Measurements from ENCODE around the gene GRHL1. TPM values are rescaled to one million over a fixed set of nuclear protein-coding genes. Genes with fewer than 3 reads are reported as not detected.

Gene GRHL1
- total and polyA plus RNA-seq, 2 of the 4 experiments (the other 2 are of a cell fraction), result 0.18 to 0.21 TPM

- Histone ChIP-seq H2AK9ac (replicated peaks; ENCODE audit: low read depth, low read length, poor library complexity) (no peak overlapping the region), H3K4ac (ENCODE audit: low read depth, low read length) (no peak overlapping the region), H2BK20ac (ENCODE audit: low read depth, low read length) (no peak overlapping the region), H3K27me3 (ENCODE audit: control insufficient read depth, insufficient read depth, low read length) (no peaks in the 10 kb centered on the region), H3K56ac (ENCODE audit: extremely low read depth, insufficient read depth, low read length) (no peak overlapping the region), H3K4me1 (ENCODE audit: control insufficient read depth, insufficient read depth, low read length) (peaks cover 6% of the 10 kb centered on the region; the same call in 1 of the 2 replicates), H3K9me3 (ENCODE audit: control insufficient read depth, insufficient read depth, low read length) (no peaks in the 10 kb centered on the region), H4K8ac (ENCODE audit: low read depth in 2 of 2, low read length in 2 of 2) (no peak overlapping the region), H3K23ac (ENCODE audit: low read depth, low read length) (no peak overlapping the region), H3K9ac (ENCODE audit: low read depth, low read length) (no peak overlapping the region), H3K27ac (ENCODE audit: insufficient read depth, low read length) (no peak overlapping the region), H3K79me1 (ENCODE audit: low read depth in 1 of 2, low read length in 2 of 2) (no peaks in the 10 kb centered on the region), H2BK5ac (ENCODE audit: low read depth, low read length, poor library complexity, severe bottlenecking) (no peak overlapping the region), H2AFZ (replicated peaks; ENCODE audit: low read length, poor library complexity) (no peak overlapping the region), H2AK5ac (ENCODE audit: low read depth, low read length) (no peak overlapping the region), H2BK15ac (ENCODE audit: low read depth, low read length) (no peak overlapping the region), H3K14ac (replicated peaks; ENCODE audit: low read depth, low read length) (no peak overlapping the region), H3K36me3 (ENCODE audit: control insufficient read depth, insufficient read depth, low read length) (no peaks in the 10 kb centered on the region), H4K20me1 (ENCODE audit: insufficient read depth, low read length) (no peaks in the 10 kb centered on the region), H3K4me2 (ENCODE audit: low read depth, low read length) (no peak overlapping the region), H3K4me3 (ENCODE audit: insufficient read depth, low read depth, low read length) (no peak overlapping the region), H3K9me1 (ENCODE audit: insufficient read depth, low read length) (peaks cover 3% of the 10 kb centered on the region; the same call in 1 of the 2 replicates), H4K91ac (ENCODE audit: insufficient read depth, low read depth, low read length) (no peak overlapping the region), H3K18ac (ENCODE audit: low read depth, low read length) (no peak overlapping the region), H4K5ac (ENCODE audit: low read depth, low read length) (no peak overlapping the region), H2BK120ac (ENCODE audit: low read depth, low read length) (no peak overlapping the region)
- intact Hi-C loops (cut with micrococcal nuclease) (no loop called here), in situ Hi-C loops (cut with MboI; ENCODE audit: low sequenced_read_pairs) (no loop called here), dilution Hi-C loops (cut with HindIII; ENCODE audit: low sequenced_read_pairs, unreplicated experiment) (no loop called here)
- DNase-seq (no peak), ATAC-seq (ENCODE audit: low read depth) (no peak)
- ChIA-PET POLR2A (ENCODE audit: unreplicated experiment) (no interaction called here), CTCF (no interaction called here)
- BruUV-seq (replicated peaks), result no TSS peak
- 82% methylated on average over 8 of the region's 20 CpGs; no CpG with 5 or more reads in 1 of the 2 experiments for WGBS, 2 experiments (ENCODE audit: extremely low coverage in 2 of 2, insufficient read length in 1 of 2)
- TF ChIP-seq ELK1 (IDR thresholded peaks at IDR 0.05; ENCODE audit: borderline replicate concordance, low read depth, low read length) (no peak), RAD21 (IDR thresholded peaks at IDR 0.05; ENCODE audit: low read length) (no peak), RFX5 (IDR thresholded peaks at IDR 0.05; ENCODE audit: low read depth, low read length) (no peak), CEBPB (IDR thresholded peaks at IDR 0.05; ENCODE audit: low read depth, low read length) (no peak), USF2 (IDR thresholded peaks at IDR 0.05; ENCODE audit: low read depth, low read length) (no peak), RCOR1 (IDR thresholded peaks at IDR 0.05; ENCODE audit: insufficient replicate concordance, low read length) (no peak), CTCF (conservative IDR thresholded peaks at IDR 0.05; ENCODE audit: low read depth, low read length) (no peak), POLR2A (IDR thresholded peaks at IDR 0.05; ENCODE audit: low read depth, low read length) (no peak), MXI1 (IDR thresholded peaks at IDR 0.05; ENCODE audit: borderline replicate concordance, low read depth, low read length) (no peak), MAFK (IDR thresholded peaks at IDR 0.05; ENCODE audit: low read depth, low read length) (no peak), SMC3 (IDR thresholded peaks at IDR 0.05; ENCODE audit: low read depth, low read length) (no peak), BHLHE40 (IDR thresholded peaks at IDR 0.05; ENCODE audit: low read depth, low read length) (no peak), CHD1 (IDR thresholded peaks at IDR 0.05; ENCODE audit: low read depth, low read length) (no peak), FOS (IDR thresholded peaks at IDR 0.05; ENCODE audit: low read depth, low read length) (no peak), NFE2L2 (IDR thresholded peaks at IDR 0.05; ENCODE audit: low read depth, low read length) (no peak)
Measured at GRCh38 chr2:10031886-10032745, 80.6 kb downstream of the GRHL1 start.

Measured in IMR-90 (cell line).